Gastroesophageal sphincter (tissue), 4 donors: ENCODE data around the gene SLC7A14. TPM values are rescaled to one million over a fixed set of nuclear protein-coding genes. Genes with fewer than 3 reads are reported as not detected.

Experiments used
- ATAC-seq: fragments of 150-250 bp; one replicate; pipeline ENCODE4 v1.9.1; 2016; ENCODE audit warnings: mild to moderate bottlenecking, moderate library complexity
- H3K27ac ChIP-seq, 4 donors: fragments of 200-600 bp; sonication (generic) in 3 of 4; 1 replicate in 3 of 4; 2 replicates in 1 of 4; pipeline ENCODE4 v1.5.1; 2016 to 2019
- H3K27me3 ChIP-seq: fragments of 200-600 bp; sonication (generic); one replicate; pipeline ENCODE4 v1.5.1; 2019
- H3K36me3 ChIP-seq, 2 donors: fragments of 200-600 bp; sonication (generic); one replicate each; pipeline ENCODE4 v1.5.1; 2019; ENCODE audit warnings: control low read depth in 1 of 2
- H3K4me1 ChIP-seq, 3 donors: fragments of 200-600 bp; sonication (generic); 1 replicate in 2 of 3; 2 replicates in 1 of 3; pipeline ENCODE4 v1.5.1; 2016 to 2019; ENCODE audit warnings: control low read depth in 2 of 3
- H3K4me3 ChIP-seq, 2 donors: fragments of 200-600 bp; sonication (generic); one replicate each; pipeline ENCODE4 v1.5.1; 2019; ENCODE audit warnings: mild to moderate bottlenecking in 1 of 2, moderate library complexity in 1 of 2
- H3K9me3 ChIP-seq, 3 donors: fragments of 200-600 bp; sonication (generic); one replicate each; pipeline ENCODE4 v1.5.1; 2017 to 2019; ENCODE audit warnings: control low read depth in 2 of 3
- EP300 ChIP-seq: sonication (generic); formaldehyde crosslinking; IDR thresholded peaks from one replicate; pipeline ENCODE4 v1.6.1; 2017; ENCODE audit warnings: antibody characterized with exemption, mild to moderate bottlenecking
- POLR2A ChIP-seq, 2 donors: fragments of 450-650 bp; IDR thresholded peaks; one replicate each; pipeline ENCODE4 v1.6.1; 2017; ENCODE audit warnings: antibody characterized with exemption in 2 of 2, mild to moderate bottlenecking in 2 of 2, moderate library complexity in 1 of 2
- POLR2AphosphoS5 ChIP-seq: sonication (generic); formaldehyde crosslinking; IDR thresholded peaks from one replicate; pipeline ENCODE4 v1.6.1; 2017; ENCODE audit warnings: antibody characterized with exemption
- WGBS, 2 donors: methylation state at CpG; one replicate each; pipeline ENCODE4 v1.1.5; 2018; ENCODE audit warnings: low coverage in 1 of 2; 5-methylcytosine and 5-hydroxymethylcytosine counted together
- total RNA-seq, 4 donors: library from RNA; depleted of rRNA; stranded (reverse); fragments of >200 nt; gene quantifications; one replicate each; pipeline ENCODE4 v1.1.0, GENCODE V29; 2016
- TF ChIP-seq, protein P1 (sequence below), 4 experiments: fragments of 200-600 bp in 2 of 4; fragments of 450-650 bp in 2 of 4; sonication (generic) in 1 of 4; IDR thresholded peaks; one replicate each; pipeline ENCODE4 v1.5.1; 2017 to 2019; ENCODE audit warnings: antibody characterized with exemption in 4 of 4, mild to moderate bottlenecking in 2 of 4, moderate library complexity in 2 of 4

Gene SLC7A14
- total RNA-seq, 4 donors from 2014 or later = under 0.01 to 0.99 (median 0.43) TPM

DNA sequence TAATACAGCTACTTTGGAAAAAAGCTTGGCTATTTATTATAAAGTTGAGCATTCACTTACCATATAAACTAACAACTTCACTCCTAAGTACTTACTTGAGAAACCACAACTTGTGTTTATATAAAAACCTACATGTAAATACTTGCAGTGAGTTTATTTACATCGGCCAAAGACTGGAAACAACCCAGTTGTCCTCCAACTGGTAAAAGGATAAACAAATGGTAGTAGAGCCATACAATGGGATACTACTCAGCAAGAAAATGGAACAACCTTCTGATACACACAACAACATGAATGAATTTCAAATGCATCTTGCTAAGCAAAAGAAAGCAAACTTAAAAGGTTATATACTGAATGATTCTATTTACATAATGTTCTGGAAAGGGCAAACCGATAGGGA, 63.7 kb downstream of the SLC7A14 start:
- no peak overlapping the region for H3K4me3 ChIP-seq
- no peaks in the 10 kb centered on the region for H3K9me3 ChIP-seq
- no peaks in the 10 kb centered on the region for H3K36me3 ChIP-seq
- H3K27ac ChIP-seq = no peak overlapping the region
- TF ChIP-seq, protein P1, sequence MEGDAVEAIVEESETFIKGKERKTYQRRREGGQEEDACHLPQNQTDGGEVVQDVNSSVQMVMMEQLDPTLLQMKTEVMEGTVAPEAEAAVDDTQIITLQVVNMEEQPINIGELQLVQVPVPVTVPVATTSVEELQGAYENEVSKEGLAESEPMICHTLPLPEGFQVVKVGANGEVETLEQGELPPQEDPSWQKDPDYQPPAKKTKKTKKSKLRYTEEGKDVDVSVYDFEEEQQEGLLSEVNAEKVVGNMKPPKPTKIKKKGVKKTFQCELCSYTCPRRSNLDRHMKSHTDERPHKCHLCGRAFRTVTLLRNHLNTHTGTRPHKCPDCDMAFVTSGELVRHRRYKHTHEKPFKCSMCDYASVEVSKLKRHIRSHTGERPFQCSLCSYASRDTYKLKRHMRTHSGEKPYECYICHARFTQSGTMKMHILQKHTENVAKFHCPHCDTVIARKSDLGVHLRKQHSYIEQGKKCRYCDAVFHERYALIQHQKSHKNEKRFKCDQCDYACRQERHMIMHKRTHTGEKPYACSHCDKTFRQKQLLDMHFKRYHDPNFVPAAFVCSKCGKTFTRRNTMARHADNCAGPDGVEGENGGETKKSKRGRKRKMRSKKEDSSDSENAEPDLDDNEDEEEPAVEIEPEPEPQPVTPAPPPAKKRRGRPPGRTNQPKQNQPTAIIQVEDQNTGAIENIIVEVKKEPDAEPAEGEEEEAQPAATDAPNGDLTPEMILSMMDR (IDR thresholded peaks at IDR 0.05) = no peak
- TF ChIP-seq EP300 = no peak
- TF ChIP-seq POLR2AphosphoS5 = no peak
- no peak for TF ChIP-seq POLR2A (IDR thresholded peaks at IDR 0.05)
- WGBS, 2 donors = 38 to 52% methylated on average over 2 of the region's 2 CpGs
- ATAC-seq = no peak
- H3K27me3 ChIP-seq = no peaks in the 10 kb centered on the region
- H3K4me1 ChIP-seq = no peaks in the 10 kb centered on the region

DNA sequence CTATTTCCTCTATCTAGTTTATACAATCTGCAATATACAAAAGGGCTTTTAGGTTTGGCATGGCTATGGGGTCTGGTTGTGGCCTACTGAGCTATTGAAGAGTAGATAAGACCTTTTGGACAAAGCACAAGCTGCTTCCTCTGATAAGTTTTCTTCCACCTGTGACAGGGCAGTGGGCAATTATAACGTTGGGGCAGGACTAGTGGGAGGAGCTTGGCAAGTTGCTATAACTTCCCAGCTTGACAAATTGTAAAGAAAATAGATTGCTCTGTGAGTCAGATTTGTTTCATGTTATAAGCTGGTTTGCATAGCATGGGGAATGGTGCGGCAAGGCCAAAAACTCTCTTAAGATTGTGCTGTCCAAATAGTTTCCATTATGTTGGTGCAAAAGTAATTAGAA, 64.9 kb downstream of the SLC7A14 start:
- no peak for ATAC-seq
- Histone ChIP-seq H3K4me1 (no peaks in the 10 kb centered on the region), H3K9me3 (no peaks in the 10 kb centered on the region), H3K4me3 (no peak overlapping the region), H3K27me3 (no peaks in the 10 kb centered on the region), H3K36me3 (no peaks in the 10 kb centered on the region), H3K27ac (no peak overlapping the region)
- WGBS, 2 donors = 0 to 73% methylated on average over 1 of the region's 2 CpGs
- TF ChIP-seq POLR2A (IDR thresholded peaks at IDR 0.05) = no peak
- no peak for TF ChIP-seq EP300
- no peak for TF ChIP-seq POLR2AphosphoS5
- TF ChIP-seq, protein P1 (IDR thresholded peaks at IDR 0.05) = no peak

DNA sequence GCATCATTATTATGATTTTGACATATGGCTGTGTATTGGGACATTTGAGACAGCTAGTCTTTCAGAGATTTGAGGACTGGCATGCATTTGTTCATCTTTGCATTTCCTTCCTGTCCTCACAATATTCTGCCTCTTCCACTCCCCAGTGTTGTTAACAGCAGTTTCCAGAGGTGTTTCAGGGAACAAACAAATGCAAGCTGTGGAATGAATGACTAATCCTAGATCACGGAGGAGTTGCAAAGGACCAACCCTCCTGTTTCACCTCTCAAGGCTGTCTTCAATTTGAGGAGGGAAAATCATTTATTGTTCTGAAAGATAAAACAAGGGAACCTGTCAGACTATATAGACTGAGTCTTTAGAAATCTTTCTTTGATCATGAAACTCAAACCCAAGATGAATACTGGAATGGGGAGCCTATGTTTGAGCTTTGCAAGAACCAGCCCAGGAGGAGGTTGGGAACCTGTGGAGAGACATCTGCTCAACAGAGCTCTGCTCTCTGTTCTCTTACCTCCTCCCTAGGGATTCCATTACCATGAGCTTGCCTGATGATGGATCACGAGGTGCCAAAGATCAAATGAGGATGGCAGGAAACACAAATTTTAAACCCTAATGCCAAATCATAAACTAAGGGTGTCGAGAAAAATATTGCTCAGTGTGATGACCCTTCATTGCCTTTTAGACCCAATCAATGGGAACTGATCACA, 68.5 kb downstream of the SLC7A14 start:
- 56 to 69% methylated on average over 2 to 3 of the region's 3 CpGs for WGBS, 2 donors
- H3K27ac ChIP-seq = no peak overlapping the region
- H3K36me3 ChIP-seq = no peaks in the 10 kb centered on the region
- no peak for ATAC-seq
- TF ChIP-seq, protein P1 (IDR thresholded peaks at IDR 0.05) = no peak
- TF ChIP-seq POLR2A (IDR thresholded peaks at IDR 0.05) = no peak
- no peak for TF ChIP-seq POLR2AphosphoS5
- TF ChIP-seq EP300 = no peak
- no peaks in the 10 kb centered on the region for H3K9me3 ChIP-seq
- H3K27me3 ChIP-seq = peaks cover 4% of the 10 kb centered on the region
- no peaks in the 10 kb centered on the region for H3K4me1 ChIP-seq
- H3K4me3 ChIP-seq = no peak overlapping the region

DNA sequence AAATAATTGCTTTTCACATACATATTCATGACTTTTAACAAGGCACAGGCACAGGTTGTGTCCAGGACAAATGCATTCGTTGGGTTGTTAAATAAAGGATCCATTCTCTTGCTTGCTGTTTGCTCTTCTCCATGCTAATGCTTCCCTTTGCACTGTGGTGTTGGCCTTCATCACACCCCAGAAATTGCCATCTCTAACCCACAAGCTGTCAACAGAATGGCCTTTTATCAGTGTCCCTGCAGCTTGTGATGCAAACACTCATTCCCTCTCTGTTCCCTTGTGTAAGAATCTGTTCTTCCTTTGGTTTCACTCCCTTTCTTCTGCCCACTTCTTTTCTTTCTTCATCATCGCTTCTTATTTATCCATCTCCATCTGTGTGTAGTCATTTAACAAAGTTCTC, 72.2 kb downstream of the SLC7A14 start:
- ATAC-seq = no peak

More for the DNA sequence above, 72.2 kb downstream of the SLC7A14 start:
- H3K9me3 ChIP-seq = no peaks in the 10 kb centered on the region
- H3K4me1 ChIP-seq = no peaks in the 10 kb centered on the region
- 64 to 66% methylated on average over 1 to 2 of the region's 2 CpGs for WGBS, 2 donors
- H3K4me3 ChIP-seq = no peak overlapping the region
- TF ChIP-seq, protein P1 (IDR thresholded peaks at IDR 0.05) = no peak
- no peak for TF ChIP-seq POLR2A (IDR thresholded peaks at IDR 0.05)
- no peak for TF ChIP-seq POLR2AphosphoS5
- no peak for TF ChIP-seq EP300
- H3K27me3 ChIP-seq = peaks cover 4% of the 10 kb centered on the region
- no peak overlapping the region for H3K27ac ChIP-seq
- H3K36me3 ChIP-seq = no peaks in the 10 kb centered on the region
